A549 (cell line): Measurements from ENCODE around the gene HRH1. TPM values are rescaled to one million over a fixed set of nuclear protein-coding genes. Genes with fewer than 3 reads are reported as not detected.

ENCODE experiments used
- ATAC-seq, 2 experiments: fragments of 200-7000 bp in 1 of 2; fragments of >200 bp in 1 of 2; cut with Nextera tagmentation in 1 of 2; cut with Tn5 transposase in 1 of 2; 3 replicates each; pipeline versions ENCODE4 v1.8.0 to v1.9.1; 2018 to 2020; ENCODE audit warnings: mild to moderate bottlenecking in 1 of 2, moderate library complexity in 1 of 2
- CTCF ChIA-PET: fragments of 300-600 bp; sonication (Branson Sonifier 250); formaldehyde crosslinking; extraction: SDS; loops from one replicate; lab custom pipeline; 2021; ENCODE audit warnings: antibody characterized with exemption, inconsistent platforms; lab: Yijun Ruan, JAX
- POLR2A ChIA-PET: fragments of 350-600 bp; formaldehyde crosslinking; extraction: SDS; loops from one replicate; lab custom pipeline; 2021; ENCODE audit warnings: antibody characterized with exemption, inconsistent platforms; lab: Yijun Ruan, JAX
- DNase-seq, 2 experiments: peaks; one replicate each; pipeline versions ENCODE4 v3.0.0 to v3.0.0-alpha.2; 2011 to 2016; ENCODE audit warnings: low read depth in 1 of 2, low spot score in 1 of 2
- FAIRE-seq: peaks from 2 replicates; lab custom pipeline; 2011; peaks lifted over from hg19 to GRCh38; lab: Jason Lieb, UNC
- H3K27ac ChIP-seq, 2 experiments: fragments of >200 bp; sonication (Bioruptor Twin); formaldehyde crosslinking; 3 replicates each; pipeline ENCODE4 v1.5.1; 2016 to 2017
- H3K4me1 ChIP-seq: fragments of >200 bp; sonication (Bioruptor Twin); formaldehyde crosslinking; 3 replicates; pipeline ENCODE4 v1.6.1; 2016
- H3K4me2 ChIP-seq: fragments of >200 bp; sonication (Bioruptor Twin); formaldehyde crosslinking; 3 replicates; pipeline ENCODE4 v1.6.1; 2016
- H3K4me3 ChIP-seq: fragments of >200 bp; sonication (Bioruptor Twin); formaldehyde crosslinking; 3 replicates; pipeline ENCODE4 v1.5.1; 2016
- H3K9me3 ChIP-seq: fragments of >200 bp; sonication (Bioruptor Twin); formaldehyde crosslinking; 3 replicates; pipeline ENCODE4 v1.6.1; 2016
- ATOH8 ChIP-seq: fragments of 250-450 bp; sonication (Bioruptor Pico); IDR thresholded peaks from 2 replicates; pipeline ENCODE4 v1.5.0; 2020; ENCODE audit warnings: low read depth, mild to moderate bottlenecking, moderate library complexity
- CEBPB ChIP-seq, 2 experiments: fragments of >200 bp in 1 of 2; sonication (Bioruptor Twin) in 1 of 2; formaldehyde crosslinking in 1 of 2; IDR thresholded peaks; 2 replicates each; pipeline ENCODE4 v1.6.1; 2012 to 2016
- CHD4 ChIP-seq: fragments of 200-600 bp; sonication (generic); IDR thresholded peaks from 2 replicates; pipeline ENCODE4 v1.6.1; 2016; ENCODE audit warnings: antibody characterized with exemption, mild to moderate bottlenecking, borderline replicate concordance
- E2F6 ChIP-seq: IDR thresholded peaks from 2 replicates; pipeline ENCODE4 v1.6.1; 2012; ENCODE audit warnings: low read depth, borderline replicate concordance
- EHF ChIP-seq: fragments of 250-450 bp; sonication (Bioruptor Pico); IDR thresholded peaks from 2 replicates; pipeline ENCODE4 v1.5.0; 2020; ENCODE audit warnings: mild to moderate bottlenecking
- FOSB ChIP-seq: fragments of 250-450 bp; sonication (Bioruptor Pico); IDR thresholded peaks from 2 replicates; pipeline ENCODE4 v1.5.0; 2020; ENCODE audit warnings: mild to moderate bottlenecking, moderate library complexity
- HDAC2 ChIP-seq: fragments of 200-600 bp; sonication (generic); IDR thresholded peaks from 2 replicates; pipeline ENCODE4 v1.6.1; 2016
- JUN ChIP-seq, 2 experiments: fragments of >200 bp; sonication (Bioruptor Twin); formaldehyde crosslinking; IDR thresholded peaks; 2 replicates in 1 of 2; 3 replicates in 1 of 2; pipeline ENCODE4 v1.6.1; 2016 to 2017
- MAZ ChIP-seq: fragments of 150-350 bp; IDR thresholded peaks from 2 replicates; pipeline ENCODE4 v1.6.1; 2014; ENCODE audit warnings: antibody characterized with exemption, low read depth, low read length, borderline replicate concordance
- MYC ChIP-seq: IDR thresholded peaks from 2 replicates; pipeline ENCODE4 v1.6.1; 2012; ENCODE audit warnings: mild to moderate bottlenecking, inconsistent platforms, low read length, improper control_type of control experiment, borderline replicate concordance
- NPAS2 ChIP-seq: fragments of 250-450 bp; sonication (Bioruptor Pico); IDR thresholded peaks from 2 replicates; pipeline ENCODE4 v1.8.0; 2022; ENCODE audit warnings: mild to moderate bottlenecking, moderate library complexity, borderline replicate concordance
- NR3C1 ChIP-seq: fragments of >200 bp; sonication (Bioruptor Twin); formaldehyde crosslinking; IDR thresholded peaks from 3 replicates; pipeline ENCODE4 v1.6.1; 2017
- POLR2AphosphoS2 ChIP-seq: conservative IDR thresholded peaks from 2 replicates; pipeline ENCODE4 v1.6.1; 2012; ENCODE audit warnings: low read length, improper control_type of control experiment, inconsistent platforms
- RARB ChIP-seq: fragments of 250-450 bp; sonication (Bioruptor Pico); IDR thresholded peaks from 2 replicates; pipeline ENCODE4 v1.8.0; 2021; ENCODE audit warnings: mild to moderate bottlenecking, moderate library complexity
- RCOR1 ChIP-seq: fragments of 150-350 bp; IDR thresholded peaks from 2 replicates; pipeline ENCODE4 v1.6.1; 2014; ENCODE audit warnings: antibody characterized with exemption, low read length, low read depth
- REST ChIP-seq: fragments of 200-600 bp; sonication (generic); IDR thresholded peaks from 2 replicates; pipeline ENCODE4 v1.6.1; 2016; ENCODE audit warnings: antibody characterized with exemption, mild to moderate bottlenecking, moderate library complexity
- RFX5 ChIP-seq: fragments of 450-650 bp; IDR thresholded peaks from 2 replicates; pipeline ENCODE4 v1.7.1; 2014; ENCODE audit warnings: antibody characterized with exemption, mild to moderate bottlenecking, moderate library complexity
- SMC3 ChIP-seq: fragments of >200 bp; sonication (Bioruptor Twin); formaldehyde crosslinking; IDR thresholded peaks from 3 replicates; pipeline ENCODE4 v1.6.1; 2018; ENCODE audit warnings: inconsistent platforms
- TFCP2L1 ChIP-seq: fragments of 250-450 bp; sonication (Bioruptor Pico); IDR thresholded peaks from 2 replicates; pipeline ENCODE4 v1.5.0; 2021; ENCODE audit warnings: mild to moderate bottlenecking
- TP53 ChIP-seq: fragments of 250-450 bp; sonication (Bioruptor Pico); IDR thresholded peaks from 2 replicates; pipeline ENCODE4 v1.5.0; 2021; ENCODE audit warnings: mild to moderate bottlenecking, moderate library complexity
- ZFP36 ChIP-seq: fragments of 450-650 bp; IDR thresholded peaks from 2 replicates; pipeline ENCODE4 v1.6.1; 2014; ENCODE audit warnings: borderline replicate concordance; ENCODE audit not compliant: partially characterized antibody
- ZSCAN20 ChIP-seq: fragments of 250-450 bp; sonication (Bioruptor Pico); IDR thresholded peaks from 2 replicates; pipeline ENCODE4 v1.8.0; 2022; ENCODE audit warnings: mild to moderate bottlenecking, moderate library complexity
- WGBS: methylation state at CpG from one replicate; pipeline ENCODE4 v1.1.6; 2017; ENCODE audit errors: missing lambda C conversion rate; 5-methylcytosine and 5-hydroxymethylcytosine counted together
- polyA plus RNA-seq, 4 experiments: library from polyadenylated mRNA; depleted of rRNA in 3 of 4; stranded (reverse); fragments of >200 nt; fragmentation: RNase III in 1 of 4; extraction: RNeasy Plus Mini Kit Qiagen cat#74134 plus additional on column Dnase treatment in 1 of 4; gene quantifications; 2 replicates in 3 of 4; 3 replicates in 1 of 4; pipeline ENCODE4 v1.2.3, GENCODE V29; 2011 to 2017
- TF ChIP-seq, protein P1 (sequence below): fragments of >200 bp; sonication (Bioruptor Twin); formaldehyde crosslinking; IDR thresholded peaks from 3 replicates; pipeline ENCODE4 v1.6.1; 2016
- TF ChIP-seq, protein P2 (sequence below): IDR thresholded peaks from 2 replicates; pipeline ENCODE4 v1.6.1; 2012
- TF ChIP-seq, protein P3 (sequence below): fragments of >200 bp; sonication (Bioruptor Twin); formaldehyde crosslinking; IDR thresholded peaks from 2 replicates; pipeline ENCODE4 v1.6.1; 2016
- TF ChIP-seq, protein P4 (sequence below): IDR thresholded peaks from 2 replicates; pipeline ENCODE4 v1.6.1; 2012

The HRH1 gene
- polyA plus RNA-seq, 2 of the 4 experiments (the other 2 are of a cell fraction) = 4.2 TPM

DNA sequence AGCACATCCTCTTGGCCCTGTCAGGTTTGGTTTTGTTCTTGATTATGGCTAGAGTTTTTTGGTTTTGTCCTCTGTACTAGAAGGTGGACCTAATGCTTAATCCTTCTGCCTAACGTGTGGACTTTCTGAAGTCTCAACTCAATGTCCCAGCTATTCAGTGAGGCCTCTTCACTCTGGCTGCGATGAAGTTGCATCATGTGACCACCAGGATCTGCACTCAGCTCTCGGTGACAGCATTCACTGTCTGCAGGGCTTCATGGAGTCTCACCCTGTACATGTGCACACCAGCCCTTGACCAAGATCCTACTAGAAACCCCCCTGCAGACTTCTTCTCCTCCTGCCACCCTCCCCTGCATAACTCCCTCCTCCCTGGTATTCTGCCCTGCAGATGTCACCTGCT lies 38.7 kb upstream of the HRH1 start:
- H3K9me3 ChIP-seq = no peaks in the 10 kb centered on the region; the same call in 2 of the 3 replicates
- H3K27ac ChIP-seq = no peak overlapping the region
- no peak overlapping the region for H3K4me3 ChIP-seq
- H3K4me2 ChIP-seq = no peak overlapping the region
- POLR2A ChIA-PET = no interaction called here
- ATAC-seq = no peak
- no peak for FAIRE-seq
- H3K4me1 ChIP-seq = no peaks in the 10 kb centered on the region
- no peak for DNase-seq
- TF ChIP-seq RFX5 (no peak), TFCP2L1 (CRISPR knock-in tag) (no peak), MAZ (no peak), TP53 (no peak), JUN (IDR thresholded peaks at IDR 0.05) (no peak), HDAC2 (no peak), RCOR1 (no peak), E2F6 (no peak), REST (no peak), ZSCAN20 (no peak), ZFP36 (no peak), CHD4 (no peak), FOSB (CRISPR knock-in tag) (no peak)
- TF ChIP-seq, protein P1, sequence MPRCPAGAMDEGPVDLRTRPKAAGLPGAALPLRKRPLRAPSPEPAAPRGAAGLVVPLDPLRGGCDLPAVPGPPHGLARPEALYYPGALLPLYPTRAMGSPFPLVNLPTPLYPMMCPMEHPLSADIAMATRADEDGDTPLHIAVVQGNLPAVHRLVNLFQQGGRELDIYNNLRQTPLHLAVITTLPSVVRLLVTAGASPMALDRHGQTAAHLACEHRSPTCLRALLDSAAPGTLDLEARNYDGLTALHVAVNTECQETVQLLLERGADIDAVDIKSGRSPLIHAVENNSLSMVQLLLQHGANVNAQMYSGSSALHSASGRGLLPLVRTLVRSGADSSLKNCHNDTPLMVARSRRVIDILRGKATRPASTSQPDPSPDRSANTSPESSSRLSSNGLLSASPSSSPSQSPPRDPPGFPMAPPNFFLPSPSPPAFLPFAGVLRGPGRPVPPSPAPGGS = no peak
- TF ChIP-seq, protein P2, sequence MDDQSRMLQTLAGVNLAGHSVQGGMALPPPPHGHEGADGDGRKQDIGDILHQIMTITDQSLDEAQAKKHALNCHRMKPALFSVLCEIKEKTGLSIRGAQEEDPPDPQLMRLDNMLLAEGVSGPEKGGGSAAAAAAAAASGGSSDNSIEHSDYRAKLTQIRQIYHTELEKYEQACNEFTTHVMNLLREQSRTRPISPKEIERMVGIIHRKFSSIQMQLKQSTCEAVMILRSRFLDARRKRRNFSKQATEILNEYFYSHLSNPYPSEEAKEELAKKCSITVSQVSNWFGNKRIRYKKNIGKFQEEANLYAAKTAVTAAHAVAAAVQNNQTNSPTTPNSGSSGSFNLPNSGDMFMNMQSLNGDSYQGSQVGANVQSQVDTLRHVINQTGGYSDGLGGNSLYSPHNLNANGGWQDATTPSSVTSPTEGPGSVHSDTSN = no peak
- 68% methylated on average over 3 of the region's 3 CpGs for WGBS
- CTCF ChIA-PET = interaction anchor here (1.1 kb wide), 1 partner anchor 40 kb away, joined by 7 read pairs; no protein-coding TSS in a partner anchor

DNA sequence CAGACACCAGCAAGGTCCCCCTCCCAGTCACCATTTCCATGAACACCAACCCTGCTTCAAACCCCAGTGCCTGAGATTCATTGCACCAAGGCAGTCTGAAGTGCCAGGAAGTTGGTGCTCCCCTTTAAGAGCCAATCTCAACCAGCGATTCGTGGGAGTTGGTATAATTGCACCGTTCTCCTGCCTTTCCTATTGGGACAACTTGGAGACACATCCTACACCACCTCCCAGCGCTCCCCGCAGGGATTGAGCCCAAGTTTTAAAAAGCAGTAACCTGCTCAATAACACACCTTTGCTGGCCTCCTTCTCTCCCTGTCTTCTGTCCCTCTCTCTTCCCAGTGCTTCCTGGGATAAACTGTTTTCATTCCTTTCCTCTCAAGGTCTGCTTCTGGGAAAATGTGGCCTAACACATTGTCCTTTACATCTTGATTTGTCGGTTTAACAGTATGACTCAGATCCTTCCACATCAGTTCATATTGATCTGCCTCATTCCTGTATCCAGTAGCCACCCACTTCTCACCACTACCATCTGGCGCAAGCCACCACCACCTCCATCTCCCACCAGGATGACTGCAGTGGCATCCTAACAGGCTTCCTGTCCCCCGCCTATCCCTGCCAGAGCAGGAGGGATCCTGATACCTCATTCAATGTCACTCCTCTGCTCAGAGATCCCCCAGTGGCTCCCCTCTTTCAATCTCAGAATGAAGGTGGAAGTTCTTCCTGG lies 37.8 kb upstream of the HRH1 start:
- WGBS = 77% methylated on average over 8 of the region's 8 CpGs
- TF ChIP-seq HDAC2 (no peak), CHD4 (no peak), CEBPB (IDR thresholded peaks at IDR 0.05) (no peak), NPAS2 (CRISPR knock-in tag) (no peak), MYC (no peak), EHF (CRISPR knock-in tag) (no peak), ATOH8 (CRISPR knock-in tag) (no peak), RARB (no peak), POLR2AphosphoS2 (no peak), NR3C1 (no peak), SMC3 (no peak), REST (no peak)
- TF ChIP-seq, protein P3, sequence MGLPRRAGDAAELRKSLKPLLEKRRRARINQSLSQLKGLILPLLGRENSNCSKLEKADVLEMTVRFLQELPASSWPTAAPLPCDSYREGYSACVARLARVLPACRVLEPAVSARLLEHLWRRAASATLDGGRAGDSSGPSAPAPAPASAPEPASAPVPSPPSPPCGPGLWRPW = no peak
- TF ChIP-seq, protein P4, sequence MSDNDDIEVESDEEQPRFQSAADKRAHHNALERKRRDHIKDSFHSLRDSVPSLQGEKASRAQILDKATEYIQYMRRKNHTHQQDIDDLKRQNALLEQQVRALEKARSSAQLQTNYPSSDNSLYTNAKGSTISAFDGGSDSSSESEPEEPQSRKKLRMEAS = no peak

More for the DNA sequence above, 37.8 kb upstream of the HRH1 start:
- ATAC-seq (no peak), DNase-seq (no peak), FAIRE-seq (no peak)
- ChIA-PET POLR2A (no interaction called here), CTCF (no interaction called here)
- H3K4me2 ChIP-seq = no peak overlapping the region
- no peak overlapping the region for H3K4me3 ChIP-seq
- no peak overlapping the region for H3K27ac ChIP-seq
- no peaks in the 10 kb centered on the region; the same call in 2 of the 3 replicates for H3K9me3 ChIP-seq
- no peaks in the 10 kb centered on the region for H3K4me1 ChIP-seq
